Colon (tissue), 2 donors: ENCODE data around the gene KRT80.

ENCODE experiments used
- FAIRE-seq: peaks from 2 replicates; lab custom pipeline; 2012; peaks lifted over from hg19 to GRCh38; lab: Jason Lieb, UNC
- donor health status: control.
- donor health status: control.

KRT80 gene

GRCh38 chr12:52198454-52199215 is 6.8 kb upstream of the KRT80 start:
- no peak for FAIRE-seq

- FAIRE-seq, result no peak
Measured at GRCh38 chr12:52197371-52198231, 5.8 kb upstream of the KRT80 start.

- no peak for FAIRE-seq
Measured at GRCh38 chr12:52195065-52195730, 3.4 kb upstream of the KRT80 start.

- FAIRE-seq, result no peak
Measured at GRCh38 chr12:52193991-52194390, 2.2 kb upstream of the KRT80 start.

- no peak for FAIRE-seq
Measured at GRCh38 chr12:52193532-52193931, 1.7 kb upstream of the KRT80 start.

GRCh38 chr12:52190860-52191729 is 719 bp downstream of the KRT80 start:
- no peak for FAIRE-seq

- no peak for FAIRE-seq
Measured at GRCh38 chr12:52189376-52190174, 2.2 kb downstream of the KRT80 start.

- FAIRE-seq, result no peak
Measured at GRCh38 chr12:52188658-52189057, 3.2 kb downstream of the KRT80 start.

GRCh38 chr12:52187640-52188039 is 4.2 kb downstream of the KRT80 start:
- FAIRE-seq, result no peak

- FAIRE-seq, result no peak
Measured at GRCh38 chr12:52187206-52187605, 4.6 kb downstream of the KRT80 start.

GRCh38 chr12:52186118-52186840 is 5.5 kb downstream of the KRT80 start:
- FAIRE-seq, result no peak

GRCh38 chr12:52185400-52185967 is 6.3 kb downstream of the KRT80 start:
- no peak for FAIRE-seq

- FAIRE-seq, result no peak
Measured at GRCh38 chr12:52184813-52185212, 7.0 kb downstream of the KRT80 start.

- FAIRE-seq, result no peak
Measured at GRCh38 chr12:52183971-52184370, 7.8 kb downstream of the KRT80 start.

GRCh38 chr12:52183544-52183910 is 8.3 kb downstream of the KRT80 start:
- no peak for FAIRE-seq

GRCh38 chr12:52182898-52183543 is 8.8 kb downstream of the KRT80 start:
- FAIRE-seq, result no peak

- no peak for FAIRE-seq
Measured at GRCh38 chr12:52182384-52182783, 9.4 kb downstream of the KRT80 start.

- FAIRE-seq, result no peak
Measured at GRCh38 chr12:52181746-52182145, 10.1 kb downstream of the KRT80 start.

- FAIRE-seq, result no peak
Measured at GRCh38 chr12:52180971-52181628, 10.7 kb downstream of the KRT80 start.
